GM19397 (cell line): ENCODE results near the gene HELZ.

Experiments
- ATAC-seq: cut with Tn5 transposase; IDR thresholded peaks from one replicate; pipeline ENCODE4 v1.9.1; 2021; ENCODE audit warnings: mild to moderate bottlenecking, moderate library complexity; ENCODE audit not compliant: unreplicated experiment

Gene HELZ

GRCh38 chr17:67238991-67239390 is 6.0 kb downstream of the HELZ start:
- ATAC-seq: no peak

DNA sequence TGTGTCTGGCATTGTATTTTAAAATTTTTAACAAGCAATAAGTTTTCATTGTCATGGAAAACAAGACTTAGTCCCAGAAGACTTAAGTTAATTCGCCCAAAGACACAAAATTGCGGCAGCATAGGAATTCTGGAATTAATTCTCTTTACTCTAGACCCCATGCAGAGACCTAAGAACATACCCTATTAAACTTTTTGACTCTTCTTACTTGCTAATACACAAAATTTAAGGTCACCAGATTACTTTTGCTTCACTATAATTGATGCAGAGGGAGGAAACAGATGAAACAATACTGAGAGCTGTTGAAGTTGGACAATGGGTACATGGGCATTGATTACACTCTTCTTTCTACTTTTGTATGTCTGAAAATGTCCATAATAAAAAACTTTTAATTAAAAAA is 12.6 kb downstream of the HELZ start:
- ATAC-seq: no peak

DNA sequence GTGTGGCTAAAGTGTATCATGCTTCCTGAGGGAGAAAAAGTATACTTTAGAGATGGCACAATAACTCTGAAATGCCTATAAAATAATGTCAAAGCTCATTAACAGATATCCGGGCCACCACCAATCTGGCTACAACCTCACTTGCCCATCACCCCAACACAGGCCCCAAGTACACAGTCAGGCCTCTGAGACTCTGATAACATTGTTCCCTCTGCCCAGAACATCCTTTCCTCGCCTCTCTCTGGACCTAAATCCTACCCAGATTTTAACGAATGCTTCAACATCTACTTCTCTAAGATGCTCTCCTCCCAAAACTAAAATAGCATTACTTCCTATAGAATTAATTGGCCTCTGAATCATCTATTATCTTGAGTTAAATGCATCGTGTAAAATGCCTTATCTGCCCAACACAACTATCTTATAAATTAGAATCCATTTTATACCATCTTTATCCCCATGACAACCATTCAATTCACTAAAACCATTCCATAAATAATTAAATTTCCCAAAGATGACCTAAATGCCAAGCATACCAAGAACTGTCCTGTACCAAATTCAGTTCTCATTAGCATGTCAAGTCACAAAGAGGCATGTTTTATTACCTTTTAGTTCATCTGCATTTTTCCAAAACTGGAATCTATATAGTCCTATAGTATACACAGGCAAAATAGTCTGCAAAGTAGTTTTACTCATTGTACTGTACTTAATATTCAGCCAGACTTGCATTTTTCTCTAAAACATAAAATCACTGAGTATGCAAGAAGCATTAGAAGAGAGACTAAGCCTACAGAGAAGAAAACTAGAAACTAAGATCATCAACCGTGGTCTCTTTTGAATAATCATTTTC is 15.7 kb downstream of the HELZ start:
- no peak for ATAC-seq

DNA sequence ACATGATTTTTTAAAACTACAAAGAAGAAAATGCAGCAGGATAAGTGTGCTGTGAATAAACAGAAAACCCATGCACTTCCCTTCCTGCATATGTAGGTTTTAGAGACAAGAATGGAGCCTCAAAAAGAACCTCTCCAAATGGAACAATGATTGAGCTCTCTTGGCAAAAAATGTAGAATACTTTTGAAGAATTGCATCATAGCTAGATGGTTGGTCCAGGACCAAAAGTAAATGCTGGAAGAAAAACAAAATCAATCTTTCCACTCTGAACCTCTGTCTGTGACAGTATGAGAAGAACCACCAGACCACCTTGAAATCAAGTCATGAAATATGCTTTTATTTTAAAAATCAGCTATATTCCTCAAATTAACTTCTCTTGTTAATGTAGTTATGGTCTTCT is 17.5 kb downstream of the HELZ start:
- ATAC-seq: no peak

DNA sequence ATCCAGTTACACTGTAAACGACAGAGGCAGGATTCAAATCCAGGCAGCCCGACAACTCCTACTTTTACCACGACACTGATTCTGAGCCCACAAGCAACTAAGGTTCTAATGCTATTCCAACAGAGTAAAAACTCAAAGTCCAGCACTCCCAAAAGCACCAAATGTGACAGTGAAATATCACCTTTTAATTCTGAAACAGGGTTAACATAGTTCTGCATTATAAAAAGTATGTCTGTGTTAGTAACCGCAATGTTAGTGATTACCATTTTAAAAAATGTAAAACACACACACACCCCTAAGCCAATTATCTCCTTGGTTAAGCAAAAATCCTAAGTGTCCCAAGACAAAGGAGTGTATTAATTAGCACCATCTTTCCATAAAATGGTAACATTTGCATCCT is 19.7 kb downstream of the HELZ start:
- ATAC-seq: no peak

DNA sequence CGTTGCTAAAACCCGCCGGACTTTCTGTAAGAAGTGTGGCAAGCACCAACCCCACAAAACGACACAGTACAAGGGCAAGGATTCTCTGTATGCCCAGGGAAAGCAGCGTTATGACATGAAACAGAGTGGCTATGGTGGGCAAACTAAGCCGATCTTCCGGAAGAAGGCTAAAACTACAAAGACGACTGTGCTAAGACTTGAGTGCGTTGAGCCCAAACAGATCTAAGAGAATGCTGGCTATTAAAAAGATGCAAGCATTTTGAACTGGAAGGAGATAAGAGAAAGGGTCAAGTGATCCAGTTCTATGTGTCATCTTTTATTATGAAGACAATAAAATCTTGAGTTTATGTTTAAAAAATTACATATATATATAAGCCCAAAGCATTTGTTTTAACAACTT is 20.3 kb downstream of the HELZ start:
- no peak for ATAC-seq

DNA sequence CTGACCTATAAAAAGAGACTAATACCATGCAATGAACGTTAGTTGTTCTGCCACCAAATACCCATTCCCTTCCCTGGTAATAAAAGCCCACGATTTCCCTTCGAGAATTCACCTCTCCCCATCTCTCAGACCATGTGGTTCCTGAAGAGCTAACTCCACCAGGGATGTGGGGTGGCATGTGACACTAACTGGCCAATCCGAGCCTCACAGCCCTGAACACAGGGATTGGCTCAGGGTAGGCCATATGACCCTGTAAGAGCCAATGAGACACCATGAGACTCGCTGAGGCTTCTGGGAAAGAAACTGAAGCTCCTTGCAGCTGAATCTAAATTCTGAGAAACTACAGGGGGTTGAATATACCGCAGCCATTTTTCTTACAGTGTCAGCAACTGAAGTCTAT is 21.1 kb downstream of the HELZ start:
- no peak for ATAC-seq

GRCh38 chr17:67221062-67221998 is 23.7 kb downstream of the HELZ start:
- no peak for ATAC-seq

DNA sequence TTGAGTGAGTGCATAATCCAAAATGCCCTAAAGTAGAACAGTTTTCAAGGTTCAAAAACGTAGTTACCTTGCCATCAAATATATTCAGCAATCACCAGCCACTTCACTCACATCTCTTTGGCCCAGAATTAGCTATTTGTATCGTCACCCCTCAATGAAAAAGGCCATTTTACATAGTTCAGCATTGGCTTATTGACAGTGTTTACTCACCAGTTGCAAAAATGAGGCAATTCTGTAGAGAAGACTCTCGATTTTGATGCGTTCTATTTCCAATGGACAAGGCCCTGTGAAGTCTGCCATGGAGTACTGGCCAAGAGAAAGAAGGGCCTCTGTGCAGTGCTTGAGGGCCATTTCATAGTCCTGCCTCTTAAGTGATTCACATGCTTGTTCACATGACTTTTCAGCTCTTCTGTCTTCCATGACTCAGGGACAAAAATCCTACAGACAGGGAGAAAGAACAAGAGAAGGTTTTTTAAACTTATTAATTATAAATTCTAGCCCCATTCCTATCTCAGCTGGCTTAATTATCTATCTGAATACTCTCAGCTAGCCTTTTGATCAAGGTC is 26.5 kb downstream of the HELZ start:
- ATAC-seq: no peak

DNA sequence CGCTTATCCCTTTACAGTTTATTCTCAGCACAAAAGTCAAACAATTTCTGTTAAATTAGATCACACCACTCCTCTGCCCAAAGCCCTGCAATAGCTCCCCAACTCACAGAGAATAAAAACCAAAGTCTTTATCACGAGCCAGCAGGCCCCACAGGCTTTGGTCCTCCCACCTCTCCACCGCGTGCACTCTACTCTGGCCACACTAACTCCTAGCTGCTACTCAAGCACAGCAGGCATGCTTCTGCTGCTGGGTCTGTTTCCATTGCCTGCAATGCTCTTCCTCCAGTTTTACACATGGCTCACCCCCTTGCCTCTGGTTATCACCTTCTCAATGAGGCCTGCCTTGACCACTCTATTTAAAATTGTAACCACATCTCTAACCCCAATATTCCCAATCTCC is 27.6 kb downstream of the HELZ start:
- no peak for ATAC-seq

DNA sequence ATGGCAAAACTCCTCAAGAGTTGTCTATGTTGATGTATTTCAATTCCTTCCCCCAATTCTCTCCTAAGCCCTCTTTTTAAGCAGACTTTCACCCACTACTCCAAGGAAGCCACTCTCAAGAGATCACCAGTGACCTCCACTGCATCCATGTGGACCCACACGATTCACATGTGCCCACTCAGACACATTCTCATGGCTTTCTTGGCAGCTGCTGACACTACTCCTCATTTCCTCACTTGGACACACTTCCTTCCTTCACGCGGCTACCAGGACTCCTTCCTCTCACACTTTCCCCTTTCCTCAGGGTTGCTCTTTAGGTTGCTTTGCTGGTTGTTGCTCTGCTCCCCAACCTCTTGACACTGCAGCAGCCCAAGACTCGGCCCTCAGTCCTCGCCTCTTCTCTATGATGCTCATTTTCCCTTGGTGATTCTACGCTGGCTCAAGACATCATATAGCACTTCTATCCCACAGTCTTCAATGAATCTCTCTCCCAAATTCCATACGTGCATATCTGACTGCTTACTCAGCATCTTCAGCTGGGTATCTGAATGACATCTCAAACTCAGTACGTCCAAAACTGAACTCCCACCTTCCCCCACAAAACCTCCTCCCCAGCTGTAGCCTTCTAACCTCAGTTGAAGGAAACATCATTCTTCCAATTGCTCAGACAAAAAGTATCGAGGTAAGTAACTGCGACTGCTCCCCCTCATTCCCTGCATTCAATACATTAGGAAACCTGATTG is 28.2 kb downstream of the HELZ start:
- no peak for ATAC-seq

DNA sequence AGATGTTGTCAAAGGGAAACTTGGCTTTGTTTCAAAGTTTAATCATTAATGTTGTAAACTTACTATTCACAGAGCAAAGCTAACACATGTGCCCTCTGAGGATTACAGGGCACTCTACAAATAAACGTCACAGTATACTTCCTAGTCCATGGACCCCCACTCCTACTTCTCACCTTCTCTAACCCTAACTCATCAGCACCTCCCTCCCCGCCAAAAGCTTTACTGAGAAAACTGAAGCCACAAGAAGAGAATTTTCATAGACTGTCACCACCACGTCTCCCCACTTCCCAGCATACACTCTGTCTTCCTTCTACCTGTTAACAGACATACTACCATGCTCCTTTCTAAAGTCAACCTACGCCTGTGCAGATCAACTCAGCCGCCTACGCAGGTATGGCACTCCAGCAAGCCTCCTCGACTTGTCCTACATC is 29.0 kb downstream of the HELZ start:
- no peak for ATAC-seq

DNA sequence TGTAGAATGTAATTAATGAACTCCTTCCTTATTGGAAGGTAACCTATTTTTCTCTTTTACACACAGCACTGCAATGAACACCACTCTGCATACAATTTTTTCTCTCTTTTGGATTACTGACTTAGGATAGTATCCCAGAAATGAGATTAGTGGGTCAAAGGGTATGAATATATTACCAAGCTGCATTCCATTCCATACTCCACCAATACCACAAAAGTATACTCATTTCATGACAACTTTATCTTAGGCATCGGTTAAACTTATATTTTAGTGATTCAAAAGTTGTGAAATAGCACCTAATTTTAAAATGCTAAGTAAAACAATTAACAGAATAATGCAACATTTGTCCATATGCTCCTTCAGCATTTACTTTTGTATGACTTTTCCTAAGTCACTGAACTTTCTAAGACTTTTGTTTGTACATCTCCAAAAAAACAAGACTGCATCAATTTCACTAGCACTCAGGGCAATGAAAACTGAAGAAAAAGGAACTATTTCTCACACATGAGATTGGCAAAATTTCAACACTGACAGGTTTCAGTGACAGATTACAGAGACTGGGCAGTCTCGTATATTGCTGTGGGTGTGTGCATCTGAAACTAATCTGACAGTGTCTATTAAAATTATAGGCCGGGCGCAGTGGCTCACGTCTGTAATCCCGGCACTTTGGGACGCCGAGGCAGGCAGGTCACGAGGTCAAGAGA is 32.1 kb downstream of the HELZ start:
- no peak for ATAC-seq

- ATAC-seq: no peak
Measured at GRCh38 chr17:67212231-67212630, 32.8 kb downstream of the HELZ start.

DNA sequence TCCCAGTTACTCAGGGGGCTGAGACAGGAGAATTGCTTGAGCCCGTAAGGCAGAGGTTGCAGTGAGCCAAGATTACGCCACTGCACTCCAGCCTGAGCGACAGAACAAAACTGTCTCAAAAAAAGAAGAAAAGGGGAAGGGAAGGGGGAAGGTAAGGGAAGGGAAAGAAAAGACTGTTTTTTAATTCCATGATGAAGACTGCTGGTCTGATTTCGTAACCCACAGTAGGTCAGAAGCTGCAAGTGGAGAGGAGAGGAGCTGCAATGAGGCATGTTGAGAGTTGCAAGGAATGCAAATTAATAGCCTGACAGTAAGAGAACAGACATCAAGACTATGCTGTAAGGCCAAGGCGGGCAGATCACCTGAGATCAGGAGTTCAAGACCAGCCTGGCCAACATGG is 33.3 kb downstream of the HELZ start:
- no peak for ATAC-seq

DNA sequence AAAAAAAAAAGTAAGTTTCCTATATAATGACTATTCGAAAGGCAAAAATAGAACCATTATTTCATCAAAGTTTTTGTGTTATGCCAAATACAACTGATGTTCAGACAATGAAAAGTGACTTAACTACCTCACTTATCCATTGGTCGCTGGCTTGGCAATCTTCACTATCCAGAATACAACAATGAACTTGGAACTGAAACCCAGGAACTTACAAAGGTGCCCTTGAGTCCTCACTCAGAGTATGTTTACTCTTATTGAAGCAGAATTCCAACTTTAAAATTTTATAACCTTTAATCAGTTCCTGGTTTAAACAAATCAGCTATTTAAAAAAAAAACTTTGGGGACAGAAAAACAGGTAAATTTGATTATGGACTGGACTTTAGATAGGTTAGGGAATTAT is 34.1 kb downstream of the HELZ start:
- ATAC-seq: no peak

GRCh38 chr17:67208232-67208631 is 36.8 kb downstream of the HELZ start:
- ATAC-seq: no peak

DNA sequence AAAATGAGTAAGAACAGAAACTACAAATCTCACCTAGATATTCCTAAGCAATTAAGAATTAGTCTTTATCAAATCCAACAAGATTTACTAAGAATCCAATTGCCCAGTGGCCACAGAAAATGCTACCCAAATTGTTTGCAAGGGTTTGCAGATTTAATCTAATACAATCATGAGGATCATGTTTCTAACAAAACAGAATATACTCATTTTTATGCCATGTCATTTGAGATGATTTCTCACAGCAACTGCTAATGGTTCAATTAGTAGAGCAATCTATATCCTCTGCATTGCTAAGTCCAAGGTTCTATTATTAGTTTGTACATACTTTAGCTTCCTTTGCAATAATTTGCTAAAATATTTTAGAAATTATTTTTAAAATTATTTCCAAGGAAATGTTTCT is 41.2 kb downstream of the HELZ start:
- no peak for ATAC-seq

GRCh38 chr17:67202503-67202902 is 42.5 kb downstream of the HELZ start:
- ATAC-seq: no peak

- ATAC-seq: no peak
Measured at GRCh38 chr17:67200727-67201301, 44.2 kb downstream of the HELZ start.
